GM21360 (cell line): Measurements from ENCODE around the gene SERPIND1.
"Not testable (repeated sequence)": the region's sequence is repeated elsewhere in the genome, so short reads cannot be mapped to it uniquely, and the experiment has no call there.

Source experiments
- ATAC-seq: cut with Tn5 transposase; IDR thresholded peaks from one replicate; pipeline ENCODE4 v1.9.1; 2021; ENCODE audit warnings: mild to moderate bottlenecking, moderate library complexity; ENCODE audit not compliant: unreplicated experiment

SERPIND1 gene

DNA sequence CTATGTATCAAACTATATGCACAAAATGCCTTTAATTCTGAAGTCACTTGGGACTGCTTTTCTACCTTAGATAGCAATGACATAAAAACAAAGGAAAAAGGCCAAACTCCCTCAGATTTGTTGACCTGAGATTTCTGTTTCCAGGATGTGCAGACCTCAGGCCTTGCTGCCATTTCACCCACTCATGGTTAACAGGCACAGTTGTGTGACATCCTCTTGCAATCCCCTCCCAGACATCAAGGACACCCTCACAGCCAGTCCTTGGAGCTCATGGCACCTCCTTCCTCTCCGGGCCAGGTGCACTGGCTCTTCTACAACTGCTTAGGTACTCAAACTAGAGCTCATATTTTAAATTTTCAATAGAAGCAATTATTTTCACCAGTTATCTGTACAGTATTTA is 37.3 kb downstream of the SERPIND1 start:
- ATAC-seq = no peak

DNA sequence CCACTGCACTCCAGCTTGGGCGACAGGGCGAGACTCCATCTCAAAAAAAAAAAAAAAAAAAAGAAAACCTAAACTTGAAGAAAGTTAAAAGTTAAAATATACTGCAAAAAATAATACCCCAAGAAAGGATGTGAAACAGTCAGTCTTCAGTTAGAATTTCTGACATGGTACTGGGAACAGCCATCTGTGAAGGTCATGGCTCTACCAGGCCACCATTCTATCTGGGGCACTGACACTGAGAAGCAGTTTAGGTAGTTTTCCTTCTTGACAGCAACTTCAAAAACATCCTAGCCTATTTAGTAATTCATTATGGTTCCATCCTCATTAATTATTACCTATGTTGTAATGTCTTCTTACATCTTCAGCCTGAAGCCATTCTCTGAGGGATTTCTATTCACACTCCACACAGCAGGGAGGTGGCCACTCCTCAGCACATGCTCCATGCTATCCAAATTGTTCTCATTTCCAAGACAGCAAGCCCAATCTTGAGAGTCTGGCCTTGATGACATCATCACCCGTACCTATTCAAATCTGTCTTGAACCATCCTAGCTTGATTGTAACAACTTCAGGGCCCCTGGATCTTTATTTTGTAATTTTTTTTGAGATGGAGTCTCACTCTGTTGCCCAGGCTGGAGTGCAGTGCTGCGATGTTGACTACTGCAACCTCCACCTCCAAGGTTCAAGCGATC is 38.2 kb downstream of the SERPIND1 start:
- ATAC-seq = no peak

DNA sequence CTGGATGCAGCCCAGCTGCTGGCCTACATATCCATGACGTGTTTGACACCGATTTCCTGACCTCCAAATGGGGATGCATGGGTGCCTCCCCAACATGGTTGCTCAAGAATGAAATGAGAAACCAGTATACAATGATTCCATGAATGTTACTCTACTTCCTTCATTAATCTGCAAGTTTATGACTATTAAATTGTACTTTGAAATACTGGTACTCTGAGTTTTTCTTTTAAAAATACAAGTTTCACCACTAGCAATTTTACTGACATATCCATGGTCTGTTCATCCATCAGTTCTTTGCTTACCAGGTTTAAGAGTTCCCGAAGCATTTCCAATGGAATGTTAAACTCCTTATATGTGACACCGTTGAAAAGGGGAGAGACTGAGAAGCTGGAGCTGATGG is 39.1 kb downstream of the SERPIND1 start:
- no peak for ATAC-seq

DNA sequence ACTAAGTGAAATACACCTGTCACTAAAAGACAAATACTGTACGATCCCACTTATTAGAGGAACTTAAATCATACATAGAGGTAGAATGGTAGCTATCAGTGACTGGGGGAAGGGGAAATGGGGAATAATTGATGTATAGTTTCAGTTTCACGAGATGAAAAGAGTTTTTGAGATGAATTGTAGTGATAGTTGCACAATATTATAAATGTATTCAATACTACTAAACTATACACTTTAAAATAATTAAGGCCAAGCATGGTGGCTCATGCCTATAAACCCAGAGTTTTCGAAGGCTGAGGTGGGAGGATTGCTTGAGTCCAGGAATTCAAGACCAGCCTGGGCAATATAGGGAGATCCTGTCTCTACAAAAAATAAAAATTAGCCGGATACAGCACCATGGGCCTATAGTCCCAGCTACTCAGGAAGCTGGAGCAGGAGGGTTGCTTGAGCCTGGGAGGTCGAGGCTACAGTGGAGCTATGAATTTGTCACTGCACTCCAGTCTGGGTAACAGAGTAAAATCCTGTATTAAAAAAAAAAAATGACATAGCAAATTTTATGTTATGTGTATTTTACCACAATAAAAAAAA is 40.4 kb downstream of the SERPIND1 start:
- ATAC-seq = no peak

DNA sequence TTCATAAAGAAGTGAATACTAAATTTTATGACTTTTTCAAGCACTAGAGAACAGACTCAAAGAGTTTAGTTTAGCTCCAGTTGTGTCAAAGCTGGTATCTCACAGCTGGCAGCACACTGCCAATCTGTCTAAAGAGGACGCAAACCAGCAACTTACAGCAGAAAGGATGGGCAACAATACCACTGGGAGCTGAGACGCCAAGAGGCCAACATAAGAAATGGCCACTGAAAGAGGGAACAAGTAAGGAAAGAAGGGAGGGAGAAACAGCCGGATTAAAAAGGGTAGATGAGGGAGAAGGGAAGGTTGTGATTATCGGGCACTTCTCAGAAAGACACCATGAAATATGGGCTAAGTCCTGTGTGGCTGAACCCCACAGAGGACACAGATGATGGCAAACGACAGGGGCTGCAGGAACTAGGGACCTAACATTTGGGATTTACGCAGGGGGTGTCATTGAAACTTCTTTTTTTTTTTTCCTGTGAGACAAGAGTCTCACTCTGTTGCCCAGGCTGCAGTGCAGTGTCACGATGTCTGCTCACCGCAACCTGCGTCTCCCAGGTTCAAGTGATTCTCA is 41.7 kb downstream of the SERPIND1 start:
- ATAC-seq = no peak

DNA sequence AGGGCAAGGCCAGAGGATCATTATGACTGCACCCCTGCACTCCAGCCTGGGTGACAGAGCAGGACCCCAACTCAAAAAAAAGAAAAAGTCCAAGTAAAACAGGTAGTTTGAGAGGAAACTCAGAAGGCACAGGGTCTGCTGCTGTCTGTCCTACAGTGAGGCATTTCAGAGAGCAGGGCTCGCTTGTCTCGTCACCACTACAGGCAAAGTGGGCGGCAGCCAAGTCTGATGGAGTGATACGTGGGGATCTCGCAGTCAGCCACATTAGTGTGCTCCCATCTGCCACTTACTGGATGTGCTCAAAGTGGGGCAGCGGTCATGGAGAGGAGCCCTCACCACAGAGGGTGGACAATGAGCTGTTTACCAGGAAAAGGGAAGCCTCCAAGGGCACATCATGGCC is 42.6 kb downstream of the SERPIND1 start:
- no peak for ATAC-seq

DNA sequence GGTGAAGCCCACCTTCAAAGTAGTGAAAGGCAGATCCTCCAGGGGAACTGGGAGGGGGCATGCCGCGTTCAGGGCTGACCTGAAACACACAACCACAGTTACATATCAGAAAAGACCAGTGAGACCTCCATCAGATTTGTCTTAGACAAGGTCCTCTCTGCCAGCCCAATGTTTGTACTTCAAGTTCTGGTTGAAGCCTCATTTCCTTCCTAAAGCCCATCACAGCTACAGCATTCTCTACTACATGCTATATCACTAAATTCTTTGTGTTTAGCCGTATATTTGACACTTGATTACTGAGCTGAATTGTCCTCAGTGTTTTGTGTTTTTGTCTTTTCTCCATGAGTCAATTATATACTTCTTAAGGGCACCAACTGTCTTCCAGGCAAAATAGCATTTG is 44.6 kb downstream of the SERPIND1 start:
- ATAC-seq = no peak

DNA sequence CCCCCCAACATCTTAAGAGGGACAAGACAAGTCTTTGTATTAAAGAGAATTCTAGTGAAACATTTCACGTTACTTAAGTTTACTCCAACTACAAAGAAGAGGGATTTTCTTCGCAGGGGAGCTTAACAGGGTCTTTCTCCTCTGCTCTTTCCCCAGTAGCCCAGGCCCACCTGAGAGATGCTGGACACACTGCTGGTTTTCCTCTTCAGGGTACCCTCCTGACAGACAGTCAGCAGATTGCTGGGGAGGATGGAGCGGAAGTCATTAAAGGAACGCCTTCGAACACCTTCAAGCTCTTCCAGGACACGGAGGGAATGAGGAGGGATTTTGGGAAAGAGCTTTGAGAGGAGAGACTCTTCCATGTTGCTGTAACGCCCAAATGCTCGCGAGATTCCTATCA is 45.6 kb downstream of the SERPIND1 start:
- ATAC-seq = no peak

DNA sequence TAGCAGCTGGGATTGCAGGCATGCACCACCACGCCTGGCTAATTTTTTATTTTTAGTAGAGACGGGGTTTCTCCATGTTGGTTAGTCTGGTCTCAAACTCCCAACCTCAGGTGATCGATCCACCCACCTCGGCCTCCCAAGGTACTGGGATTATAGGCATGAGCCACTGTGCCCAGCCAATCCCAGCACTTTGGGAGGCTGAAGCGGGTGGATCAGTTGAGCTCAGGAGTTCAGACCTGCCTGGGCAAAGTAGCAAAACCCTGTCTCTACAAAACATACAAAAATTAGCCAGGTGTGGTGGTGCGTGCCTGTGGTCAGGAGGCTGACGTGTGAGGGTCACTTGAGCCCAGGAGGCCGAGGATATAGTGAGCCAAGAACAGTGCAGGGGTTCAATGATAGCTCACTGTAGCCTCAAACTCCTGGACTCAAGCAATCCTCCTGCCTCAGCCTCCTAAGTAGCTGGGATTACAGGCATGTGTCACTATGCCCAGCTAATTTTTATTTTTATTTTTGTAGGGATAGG is 47.9 kb downstream of the SERPIND1 start:
- not testable (repeated sequence) for ATAC-seq

DNA sequence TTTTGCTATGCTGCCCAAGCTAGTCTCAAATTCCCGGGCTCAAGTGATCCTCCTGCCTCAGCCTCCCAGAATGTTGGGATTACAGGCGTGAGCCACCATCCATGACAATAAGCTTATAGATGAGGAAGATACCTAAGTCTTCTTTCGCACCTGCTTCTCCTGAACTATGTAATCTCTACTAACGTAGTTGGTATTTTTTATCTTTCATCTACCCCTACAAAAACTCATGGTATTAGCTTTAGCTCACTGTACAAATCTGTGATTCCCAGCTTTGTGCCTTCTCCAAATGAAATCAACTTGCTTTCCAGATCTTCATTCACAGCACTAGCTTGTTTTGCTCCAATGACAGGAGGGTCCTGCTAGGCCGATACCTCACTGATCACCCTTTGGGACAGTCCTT is 48.3 kb downstream of the SERPIND1 start:
- ATAC-seq = no peak

DNA sequence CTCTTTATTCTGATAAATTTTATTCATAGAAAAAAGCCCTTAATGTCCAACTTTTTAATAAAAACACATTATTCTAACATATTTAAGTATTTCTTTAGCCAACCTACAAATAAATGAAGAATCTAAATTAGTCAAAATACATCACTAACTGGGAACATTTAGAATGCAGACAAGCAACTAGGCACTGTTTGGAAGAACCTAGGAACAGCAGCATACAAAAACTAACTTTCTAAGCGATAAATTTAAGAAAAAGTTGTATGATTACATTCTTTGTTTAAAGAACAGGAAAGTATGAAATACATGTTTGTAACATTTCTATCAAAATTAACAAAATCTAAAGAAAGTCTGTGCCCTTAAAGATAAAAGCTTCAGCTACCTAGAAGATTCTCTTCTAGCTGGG is 49.4 kb downstream of the SERPIND1 start:
- ATAC-seq = no peak

DNA sequence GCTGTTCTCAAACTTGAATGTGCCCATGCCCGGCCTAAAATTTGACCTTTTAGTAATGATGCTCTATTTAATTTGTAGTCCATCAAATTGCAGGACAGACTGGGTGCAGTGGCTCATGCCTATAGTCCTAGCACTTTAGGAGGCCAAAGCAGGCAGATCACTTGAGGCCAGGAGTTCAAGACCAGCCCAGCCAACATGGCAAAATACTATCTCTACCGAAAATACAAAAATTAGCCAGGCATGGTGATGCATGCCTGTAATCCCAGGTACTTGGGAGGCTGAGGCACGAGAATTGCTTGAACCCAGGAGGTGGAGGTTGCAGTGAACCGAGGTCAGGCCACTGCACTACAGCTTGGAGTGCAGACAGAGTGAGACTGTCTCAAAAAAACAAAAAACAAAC is 51.3 kb downstream of the SERPIND1 start:
- not testable (repeated sequence) for ATAC-seq

DNA sequence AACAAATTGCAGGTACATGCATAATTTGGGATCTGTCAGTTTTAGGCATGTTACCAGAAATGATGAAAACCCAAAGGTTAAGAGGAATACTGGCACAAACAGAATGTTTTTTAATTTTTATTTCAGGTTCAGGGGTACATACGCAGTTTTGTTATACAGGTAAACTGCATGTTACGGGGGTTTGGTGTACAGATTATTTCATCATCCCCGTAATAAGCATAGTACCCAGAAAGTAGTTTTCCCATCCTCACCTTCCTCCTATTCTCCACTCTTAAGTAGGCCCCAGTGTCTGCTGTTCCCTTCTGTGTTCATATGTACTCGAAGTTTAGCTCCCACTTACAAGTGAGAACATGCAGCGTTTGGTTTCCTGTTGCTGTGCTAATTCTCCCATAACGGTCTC is 51.7 kb downstream of the SERPIND1 start:
- ATAC-seq = no peak

DNA sequence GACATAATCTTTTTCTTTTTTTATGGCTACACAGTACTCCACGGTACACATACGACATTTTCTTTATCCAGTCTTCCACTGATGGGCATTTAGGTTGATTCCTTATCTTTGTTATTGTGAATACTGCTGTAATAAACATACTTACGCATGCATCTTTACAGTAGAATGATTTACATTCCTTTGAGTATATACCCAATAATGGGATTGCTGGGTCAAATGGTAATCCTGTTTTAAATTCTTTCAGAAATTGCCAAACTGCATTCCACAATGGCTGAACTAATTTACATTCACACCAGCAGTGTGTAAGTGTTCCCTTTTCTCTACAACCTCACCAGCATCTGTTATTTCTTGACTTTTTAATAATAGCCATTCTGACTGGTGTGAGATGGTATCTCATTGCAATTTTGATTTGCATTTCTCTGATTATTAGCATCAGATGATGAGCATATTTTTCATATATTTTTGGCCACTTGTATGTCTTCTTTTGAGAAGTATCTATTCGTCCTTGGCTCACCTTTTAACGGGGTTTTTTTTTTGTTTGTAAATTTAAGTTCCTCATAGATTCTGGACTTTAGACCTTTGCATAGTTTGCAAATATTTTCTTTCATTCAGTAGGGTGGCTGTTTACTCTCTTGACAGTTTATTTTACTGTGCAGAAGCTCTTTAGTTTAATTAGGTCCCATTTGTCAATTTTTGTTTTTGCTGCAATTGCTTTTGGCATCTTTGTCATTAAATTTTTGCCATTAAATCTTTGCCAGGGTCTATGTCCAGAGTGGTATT is 52.6 kb downstream of the SERPIND1 start:
- not testable (repeated sequence) for ATAC-seq

DNA sequence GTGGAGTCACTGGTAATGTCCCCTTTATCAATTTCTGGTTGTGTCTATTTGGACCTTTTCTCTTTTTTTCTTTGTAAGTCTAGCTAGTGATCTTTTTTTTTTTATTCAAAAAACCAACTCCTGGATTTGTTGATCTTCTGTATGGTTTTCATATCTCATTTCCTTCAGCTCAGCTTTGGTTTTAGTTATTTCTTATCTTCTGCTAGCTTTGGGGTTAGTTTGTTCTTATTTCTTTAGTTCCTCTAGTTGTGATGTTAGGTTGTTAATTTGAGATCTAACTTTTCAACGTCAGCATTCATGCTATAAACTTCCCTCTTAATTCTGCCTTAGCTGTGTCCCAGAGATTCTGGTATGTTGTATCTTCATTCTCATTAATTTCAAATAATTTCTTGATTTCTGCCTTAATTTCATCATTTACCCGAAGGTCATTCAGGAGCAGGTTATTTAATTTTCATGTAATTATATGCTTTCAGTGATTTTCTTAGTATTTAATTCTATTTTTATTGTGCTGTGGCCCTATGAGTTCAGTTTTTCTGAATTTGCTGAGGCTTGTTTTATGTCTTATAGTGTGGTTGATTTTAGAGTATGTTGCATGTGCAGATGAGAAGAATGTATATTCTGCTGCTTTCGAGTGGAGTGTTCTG is 55.7 kb downstream of the SERPIND1 start:
- ATAC-seq = no peak

DNA sequence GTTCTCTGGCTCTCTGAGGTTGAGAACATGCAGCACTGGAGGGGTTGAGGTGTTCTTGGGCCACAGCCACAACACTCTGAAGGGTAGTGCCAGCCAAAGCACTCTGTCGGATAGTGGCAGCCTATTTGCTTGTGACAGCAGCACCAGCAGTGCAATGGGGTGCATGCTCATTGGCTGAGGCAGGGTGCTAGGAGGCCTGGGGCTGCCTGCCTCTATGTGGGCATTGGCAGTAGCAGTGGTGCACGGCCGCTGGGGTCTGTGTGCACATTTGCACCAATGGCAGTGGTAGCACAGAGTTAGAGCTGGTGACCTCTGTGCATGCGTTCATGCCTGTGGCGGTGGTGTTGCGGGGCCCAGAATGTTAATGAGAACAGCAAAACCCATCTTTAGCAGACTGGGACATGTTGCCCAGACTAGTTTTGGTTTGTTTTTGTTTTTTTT is 59.3 kb downstream of the SERPIND1 start:
- no peak for ATAC-seq

DNA sequence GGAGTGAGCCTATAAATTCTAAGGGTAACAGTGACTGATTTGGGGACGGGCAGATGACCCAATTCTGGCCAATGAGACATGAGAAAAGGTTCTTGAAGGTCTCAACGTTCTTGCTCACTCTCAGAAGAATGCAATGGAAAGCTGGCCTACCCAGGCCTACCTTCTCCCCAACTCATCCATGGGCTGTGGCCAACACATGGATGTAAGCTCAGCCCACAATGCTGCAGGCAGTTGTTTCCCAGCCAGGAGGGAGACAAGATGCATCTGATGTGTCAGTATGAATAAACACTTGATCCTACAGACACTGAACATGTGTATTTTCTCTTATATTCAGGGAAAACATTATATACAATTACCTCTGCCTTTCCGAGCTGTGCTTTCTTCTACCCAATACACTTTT is 60.3 kb downstream of the SERPIND1 start:
- ATAC-seq = no peak

DNA sequence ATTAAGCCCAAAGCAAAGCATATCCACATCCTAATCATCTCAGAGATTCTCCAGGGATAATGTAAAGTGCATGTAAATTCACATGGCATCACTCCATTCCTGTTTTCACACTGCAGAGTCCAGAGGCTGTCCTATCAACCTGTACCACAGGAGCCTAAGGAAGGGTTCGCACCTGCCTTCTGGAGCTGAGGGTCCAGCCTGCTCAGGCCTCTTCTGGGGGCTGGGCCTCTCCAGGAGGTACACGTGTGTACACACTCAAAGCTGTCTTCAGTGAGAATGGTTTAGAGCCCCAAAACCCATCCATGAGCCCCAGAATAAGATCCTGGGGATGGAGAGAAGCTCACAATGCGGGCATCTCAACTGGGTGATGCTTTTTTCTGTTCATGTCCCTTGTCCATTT is 60.8 kb downstream of the SERPIND1 start:
- ATAC-seq = no peak
